ENCODE results near the gene DRAP1.
A peak's percentile ranks its signal among the peaks of the same experiment; 100 is the strongest.
"Not testable (repeated sequence)": the region's sequence is repeated elsewhere in the genome, so short reads cannot be mapped to it uniquely, and the experiment has no call there.

Gene DRAP1

GRCh38 chr11:65886826-65887722, 32.2 kb upstream of the DRAP1 start:
- DNase-seq, result no peak

GRCh38 chr11:65887723-65888162, 31.5 kb upstream of the DRAP1 start:
- no peak for DNase-seq

- DNase-seq, result peak; percentile 94
Measured at GRCh38 chr11:65888163-65888814, 30.9 kb upstream of the DRAP1 start, which contains the start of gene FIBP. FIBP (minus strand) TSS chr11:65888471; CDS start chr11:65888418, 53 bp downstream.

- peak; percentile 96 for DNase-seq
Measured at GRCh38 chr11:65890324-65891218, 28.7 kb upstream of the DRAP1 start, which contains the start of gene CCDC85B. CCDC85B (plus strand) TSS chr11:65890673; CDS start chr11:65890784, 111 bp downstream.

- no peak for DNase-seq
Measured at GRCh38 chr11:65891219-65892136, 27.7 kb upstream of the DRAP1 start.

- DNase-seq, result not testable (repeated sequence)
Measured at GRCh38 chr11:65892137-65892540, 27.1 kb upstream of the DRAP1 start.

- no peak for DNase-seq
Measured at GRCh38 chr11:65892661-65893317, 26.4 kb upstream of the DRAP1 start.

GRCh38 chr11:65894034-65894591, 25.1 kb upstream of the DRAP1 start:
- DNase-seq, result peak; percentile 78

- no peak for DNase-seq
Measured at GRCh38 chr11:65895482-65895981, 23.7 kb upstream of the DRAP1 start.

- DNase-seq, result no peak
Measured at GRCh38 chr11:65896034-65896999, 22.9 kb upstream of the DRAP1 start.

- DNase-seq, result no peak
Measured at GRCh38 chr11:65897020-65897471, 22.2 kb upstream of the DRAP1 start.

- no peak for DNase-seq
Measured at GRCh38 chr11:65898656-65899355, 20.4 kb upstream of the DRAP1 start.

GRCh38 chr11:65899356-65900124, 19.7 kb upstream of the DRAP1 start:
- no peak for DNase-seq

GRCh38 chr11:65900125-65900898, 18.9 kb upstream of the DRAP1 start, which contains the start of gene FOSL1:
FOSL1 (minus strand) TSS chr11:65900388; CDS start chr11:65900339, 49 bp downstream.
- no peak for DNase-seq

- DNase-seq, result no peak
Measured at GRCh38 chr11:65900899-65901180, 18.4 kb upstream of the DRAP1 start.

GRCh38 chr11:65903068-65903481, 16.2 kb upstream of the DRAP1 start:
- no peak for DNase-seq

GRCh38 chr11:65903715-65904114, 15.5 kb upstream of the DRAP1 start:
- no peak for DNase-seq
